WTC11 (cell line): ENCODE measurements around the gene IDH3A. TPM values are rescaled to one million over a fixed set of nuclear protein-coding genes. Genes with fewer than 3 reads are reported as not detected.

ENCODE experiments used
- ATAC-seq: fragments of 200-7000 bp; cut with Tn5 transposase; 2 replicates; pipeline ENCODE4 v1.10.0; 2021; ENCODE audit warnings: mild to moderate bottlenecking, moderate library complexity
- CTCF ChIA-PET: fragments of 300-600 bp; sonication (Branson Sonifier 250); formaldehyde crosslinking; loops from one replicate; lab custom pipeline; 2021; ENCODE audit warnings: antibody characterized with exemption; lab: Charles Lee
- POLR2A ChIA-PET: fragments of 350-600 bp; sonication (Branson Sonifier 250); formaldehyde crosslinking; loops from one replicate; lab custom pipeline; 2021; ENCODE audit warnings: antibody characterized with exemption; lab: Charles Lee
- DNase-seq: peaks from one replicate; pipeline ENCODE4 v3.0.0; 2021; ENCODE audit warnings: low spot score
- H3K27ac Mint-ChIP-seq: 2 replicates; pipeline ENCODE4 v1.8.0; 2021; ENCODE audit warnings: mixed read lengths
- H3K27me3 Mint-ChIP-seq: 2 replicates; pipeline ENCODE4 v1.8.0; 2021; ENCODE audit warnings: low read depth, mild to moderate bottlenecking, moderate library complexity, mixed read lengths
- H3K36me3 Mint-ChIP-seq: 2 replicates; pipeline ENCODE4 v1.8.0; 2021; ENCODE audit warnings: mixed read lengths
- H3K4me1 Mint-ChIP-seq: 2 replicates; pipeline ENCODE4 v1.8.0; 2022; ENCODE audit warnings: mixed read lengths
- H3K4me3 Mint-ChIP-seq: 2 replicates; pipeline ENCODE4 v1.8.0; 2021; ENCODE audit warnings: mild to moderate bottlenecking, moderate library complexity, mixed read lengths
- H3K9me3 Mint-ChIP-seq: 2 replicates; pipeline ENCODE4 v1.8.0; 2021; ENCODE audit warnings: mixed read lengths
- ARID4B ChIP-seq: sonication (generic); formaldehyde crosslinking; IDR thresholded peaks from 2 replicates; pipeline ENCODE4 v1.8.0; 2023; ENCODE audit warnings: missing genetic modification reagents, mild to moderate bottlenecking, borderline replicate concordance
- ATF2 ChIP-seq: sonication (generic); formaldehyde crosslinking; IDR thresholded peaks from 2 replicates; pipeline ENCODE4 v1.8.1; 2022; ENCODE audit warnings: low read depth, missing genetic modification reagents, borderline replicate concordance
- CREM ChIP-seq: sonication (generic); formaldehyde crosslinking; IDR thresholded peaks from 2 replicates; pipeline ENCODE4 v1.8.1; 2022; ENCODE audit warnings: mild to moderate bottlenecking, missing genetic modification reagents, moderate library complexity
- FOXK1 ChIP-seq: sonication (generic); formaldehyde crosslinking; IDR thresholded peaks from 2 replicates; pipeline ENCODE4 v1.8.0; 2022; ENCODE audit warnings: mild to moderate bottlenecking, moderate library complexity, missing genetic modification reagents
- FOXP1 ChIP-seq: sonication (generic); formaldehyde crosslinking; IDR thresholded peaks from 2 replicates; pipeline ENCODE4 v1.8.0; 2022; ENCODE audit warnings: missing genetic modification reagents, mild to moderate bottlenecking, moderate library complexity, borderline replicate concordance
- MAX ChIP-seq: sonication (generic); formaldehyde crosslinking; IDR thresholded peaks from 2 replicates; pipeline ENCODE4 v1.8.0; 2022; ENCODE audit warnings: mild to moderate bottlenecking, missing genetic modification reagents
- MXD4 ChIP-seq: fragments of 250-450 bp; sonication (Bioruptor Pico); IDR thresholded peaks from 2 replicates; pipeline ENCODE4 v1.8.0; 2021; ENCODE audit warnings: mild to moderate bottlenecking, moderate library complexity, borderline replicate concordance
- NFE2L1 ChIP-seq: sonication (generic); formaldehyde crosslinking; IDR thresholded peaks from 2 replicates; pipeline ENCODE4 v1.8.1; 2023; ENCODE audit warnings: missing genetic modification reagents
- PRDM15 ChIP-seq: sonication (generic); formaldehyde crosslinking; IDR thresholded peaks from 2 replicates; pipeline ENCODE4 v1.8.0; 2022; ENCODE audit warnings: missing genetic modification reagents
- TEAD4 ChIP-seq: sonication (generic); formaldehyde crosslinking; IDR thresholded peaks from 2 replicates; pipeline ENCODE4 v1.8.0; 2022; ENCODE audit warnings: mild to moderate bottlenecking, missing genetic modification reagents
- ZNF423 ChIP-seq: fragments of 250-450 bp; sonication (Bioruptor Pico); IDR thresholded peaks from 2 replicates; pipeline ENCODE4 v2.1.2; 2022; ENCODE audit warnings: mild to moderate bottlenecking, moderate library complexity
- total RNA-seq: library from RNA; stranded (reverse); gene quantifications from 3 replicates; pipeline ENCODE4 v1.2.3, GENCODE V29; 2021
- TF ChIP-seq, protein P1 (sequence below): fragments of 250-450 bp; sonication (Bioruptor Pico); IDR thresholded peaks from 2 replicates; pipeline ENCODE4 v1.9.0; 2021; ENCODE audit warnings: mild to moderate bottlenecking, borderline replicate concordance
- TF ChIP-seq, protein P2 (sequence below): sonication (generic); formaldehyde crosslinking; IDR thresholded peaks from 2 replicates; pipeline ENCODE4 v1.8.1; 2022; ENCODE audit warnings: low read depth, mild to moderate bottlenecking, moderate library complexity, missing genetic modification reagents, borderline replicate concordance

Gene IDH3A
- total RNA-seq, 1 experiment from 2014 or later: 56.6 TPM

- TF ChIP-seq, protein P1, sequence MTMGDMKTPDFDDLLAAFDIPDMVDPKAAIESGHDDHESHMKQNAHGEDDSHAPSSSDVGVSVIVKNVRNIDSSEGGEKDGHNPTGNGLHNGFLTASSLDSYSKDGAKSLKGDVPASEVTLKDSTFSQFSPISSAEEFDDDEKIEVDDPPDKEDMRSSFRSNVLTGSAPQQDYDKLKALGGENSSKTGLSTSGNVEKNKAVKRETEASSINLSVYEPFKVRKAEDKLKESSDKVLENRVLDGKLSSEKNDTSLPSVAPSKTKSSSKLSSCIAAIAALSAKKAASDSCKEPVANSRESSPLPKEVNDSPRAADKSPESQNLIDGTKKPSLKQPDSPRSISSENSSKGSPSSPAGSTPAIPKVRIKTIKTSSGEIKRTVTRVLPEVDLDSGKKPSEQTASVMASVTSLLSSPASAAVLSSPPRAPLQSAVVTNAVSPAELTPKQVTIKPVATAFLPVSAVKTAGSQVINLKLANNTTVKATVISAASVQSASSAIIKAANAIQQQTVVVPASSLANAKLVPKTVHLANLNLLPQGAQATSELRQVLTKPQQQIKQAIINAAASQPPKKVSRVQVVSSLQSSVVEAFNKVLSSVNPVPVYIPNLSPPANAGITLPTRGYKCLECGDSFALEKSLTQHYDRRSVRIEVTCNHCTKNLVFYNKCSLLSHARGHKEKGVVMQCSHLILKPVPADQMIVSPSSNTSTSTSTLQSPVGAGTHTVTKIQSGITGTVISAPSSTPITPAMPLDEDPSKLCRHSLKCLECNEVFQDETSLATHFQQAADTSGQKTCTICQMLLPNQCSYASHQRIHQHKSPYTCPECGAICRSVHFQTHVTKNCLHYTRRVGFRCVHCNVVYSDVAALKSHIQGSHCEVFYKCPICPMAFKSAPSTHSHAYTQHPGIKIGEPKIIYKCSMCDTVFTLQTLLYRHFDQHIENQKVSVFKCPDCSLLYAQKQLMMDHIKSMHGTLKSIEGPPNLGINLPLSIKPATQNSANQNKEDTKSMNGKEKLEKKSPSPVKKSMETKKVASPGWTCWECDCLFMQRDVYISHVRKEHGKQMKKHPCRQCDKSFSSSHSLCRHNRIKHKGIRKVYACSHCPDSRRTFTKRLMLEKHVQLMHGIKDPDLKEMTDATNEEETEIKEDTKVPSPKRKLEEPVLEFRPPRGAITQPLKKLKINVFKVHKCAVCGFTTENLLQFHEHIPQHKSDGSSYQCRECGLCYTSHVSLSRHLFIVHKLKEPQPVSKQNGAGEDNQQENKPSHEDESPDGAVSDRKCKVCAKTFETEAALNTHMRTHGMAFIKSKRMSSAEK: no peak
- TF ChIP-seq, protein P2, sequence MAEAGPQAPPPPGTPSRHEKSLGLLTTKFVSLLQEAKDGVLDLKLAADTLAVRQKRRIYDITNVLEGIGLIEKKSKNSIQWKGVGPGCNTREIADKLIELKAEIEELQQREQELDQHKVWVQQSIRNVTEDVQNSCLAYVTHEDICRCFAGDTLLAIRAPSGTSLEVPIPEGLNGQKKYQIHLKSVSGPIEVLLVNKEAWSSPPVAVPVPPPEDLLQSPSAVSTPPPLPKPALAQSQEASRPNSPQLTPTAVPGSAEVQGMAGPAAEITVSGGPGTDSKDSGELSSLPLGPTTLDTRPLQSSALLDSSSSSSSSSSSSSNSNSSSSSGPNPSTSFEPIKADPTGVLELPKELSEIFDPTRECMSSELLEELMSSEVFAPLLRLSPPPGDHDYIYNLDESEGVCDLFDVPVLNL (CRISPR knock-in tag): no peak; the same call in 1 of the 2 replicates
- TF ChIP-seq PRDM15 (CRISPR knock-in tag) (peak; percentile 89), FOXK1 (CRISPR knock-in tag) (peak; percentile 44; the same call in 1 of the 2 replicates), MAX (CRISPR knock-in tag) (peak; percentile 45; the same call in 1 of the 2 replicates), FOXP1 (CRISPR knock-in tag) (peak; percentile 65; the same call in 1 of the 2 replicates), CREM (CRISPR knock-in tag) (0 out of 2 replicates have a peak, but pooled peaks have one; percentile 20), ARID4B (no peak), NFE2L1 (CRISPR knock-in tag) (0 out of 2 replicates have a peak, but pooled peaks have one; percentile 24), ZNF423 (CRISPR knock-in tag) (no peak)
- TF ChIP-seq, all 79 proteins: peak for 18
These were observed 17.7 kb upstream of the IDH3A start, which contains the start of gene CIB2 (continued) for GRCh38 chr15:78131295-78132061.

- Mint-ChIP-seq H3K36me3 (no peaks in the 10 kb centered on the region), H3K27me3 (no peaks in the 10 kb centered on the region), H3K9me3 (no peaks in the 10 kb centered on the region), H3K27ac (no peak overlapping the region), H3K4me1 (peaks cover 24% of the 10 kb centered on the region), H3K4me3 (no peak overlapping the region)
- no peak for TF ChIP-seq TEAD4 (CRISPR knock-in tag)
- no peak for TF ChIP-seq MAX (CRISPR knock-in tag)
- TF ChIP-seq MXD4 (CRISPR knock-in tag): no peak
- TF ChIP-seq ATF2 (CRISPR knock-in tag): no peak
- no peak for ATAC-seq
- CTCF ChIA-PET: interaction anchor here (1.0 kb wide), 1 partner anchor 20 kb away, joined by 4 read pairs; no protein-coding TSS in a partner anchor
- POLR2A ChIA-PET: no interaction called here
- no peak for DNase-seq
These were observed 15.4 kb upstream of the IDH3A start for GRCh38 chr15:78133801-78134200.
